Posterior vena cava (tissue), 2 donors: ENCODE data around the gene DBNL. TPM values are rescaled to one million over a fixed set of nuclear protein-coding genes. Genes with fewer than 3 reads are reported as not detected.

Source experiments
- DNase-seq: peaks from one replicate; pipeline ENCODE4 v3.0.0-alpha.2; 2020; ENCODE audit warnings: low spot score
- intact Hi-C, 2 donors: fragments of 100-400 bp; cut with DNase I; formaldehyde crosslinking; loops; one replicate each; pipeline versions ENCODE4 v1.14.1 to v1.14.2; 2022 to 2023
- total RNA-seq, 2 donors: library from RNA; stranded (reverse); fragmentation: NEBNext Ultra II Directional; extraction: Animal tissue kit (Norgen Biotek cat#: 25700); gene quantifications; one replicate each; pipeline ENCODE4 v1.2.1, GENCODE V29; 2021
- donor health status: DM: yes; HTN: yes; CAD: no.
- donor health status: DM: yes; HTN: yes; CAD: no.

The DBNL gene
- total RNA-seq, 2 donors from 2014 or later, result 82.8 to 91.0 TPM

DNA sequence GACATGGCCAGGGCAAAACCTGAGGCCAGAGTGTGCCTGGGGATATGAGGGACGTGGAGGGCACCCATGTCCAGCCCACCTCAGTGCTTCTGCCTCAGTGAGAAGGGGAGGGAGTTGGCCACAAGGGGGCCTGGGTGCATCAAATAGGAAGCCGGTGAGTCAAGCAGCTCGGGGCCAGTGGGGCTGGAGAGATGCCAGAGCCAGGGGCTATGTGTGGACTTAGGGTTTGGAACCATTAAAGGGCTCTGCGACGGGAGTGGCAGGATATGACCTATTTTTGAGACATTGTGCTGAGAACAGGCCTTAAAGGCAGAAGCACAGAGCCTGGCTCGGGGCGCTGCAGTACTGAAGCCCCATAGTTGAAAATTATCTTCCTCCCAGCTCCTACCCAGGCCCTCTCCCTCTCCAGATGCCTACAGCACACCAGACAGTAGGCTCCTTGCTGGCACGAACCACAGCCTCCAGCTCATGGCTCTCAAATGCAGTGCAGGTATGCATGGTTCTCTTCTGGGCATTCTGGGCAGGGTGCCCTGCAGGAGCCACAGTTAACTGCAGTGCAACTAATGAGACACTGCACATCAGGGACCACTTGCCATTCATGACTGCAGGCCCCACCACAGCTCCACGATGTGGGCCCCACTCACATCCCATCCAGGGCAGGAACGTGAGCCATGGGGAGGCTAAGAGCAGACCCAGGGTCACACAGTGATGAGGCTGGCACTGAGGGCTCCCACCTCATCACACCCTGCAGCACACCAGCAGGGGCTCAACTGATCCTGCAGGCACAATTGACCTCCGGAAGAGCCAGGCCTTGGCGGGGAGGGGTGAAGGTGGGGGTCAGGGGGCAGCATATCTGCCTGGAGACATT, 28.1 kb downstream of the DBNL start:
- intact Hi-C loops, result loop anchor here in 1 of 2 donors (5.0 kb wide), 1 partner anchor 130 kb away; the partner anchor contains the start of gene YKT6
- peak; percentile 96 for DNase-seq

DNA sequence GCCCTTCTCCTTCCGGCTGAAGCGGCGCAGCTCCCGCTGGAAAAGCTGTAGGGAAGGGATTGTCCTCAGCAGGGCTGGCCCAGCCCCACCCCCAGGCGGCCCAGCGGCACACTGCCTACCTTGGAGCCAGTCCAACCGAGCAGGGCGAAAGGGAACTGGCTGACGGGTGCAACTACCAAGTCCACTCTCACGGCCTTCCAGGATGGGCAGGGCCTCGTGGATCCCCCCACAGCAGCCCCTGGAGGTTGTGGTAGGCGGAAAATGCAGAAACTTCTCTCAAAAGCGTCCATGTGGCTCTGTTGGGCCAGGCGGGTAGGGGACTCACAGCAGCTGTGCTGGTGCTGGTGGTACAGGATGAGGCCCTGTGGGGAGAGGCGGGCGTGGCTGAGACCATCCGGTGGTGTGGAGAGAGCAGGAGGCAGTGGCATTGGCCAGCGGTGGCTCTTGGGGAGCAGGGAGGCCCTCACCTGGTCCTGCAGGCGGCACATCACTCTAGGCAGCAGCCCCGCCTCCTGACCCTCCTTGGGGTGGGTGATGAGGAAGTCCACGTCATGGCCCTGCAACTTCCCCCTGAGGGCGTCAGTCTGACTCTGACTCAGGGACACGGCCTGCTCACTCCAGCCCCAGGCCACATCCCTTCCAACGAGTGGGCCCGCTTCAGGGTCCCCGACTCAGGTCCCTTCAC, 29.3 kb downstream of the DBNL start:
- intact Hi-C loops, result loop anchor here in 1 of 2 donors (5.0 kb wide), 1 partner anchor 128 kb away; the partner anchor contains the start of gene YKT6
- peak; percentile 95 for DNase-seq

DNA sequence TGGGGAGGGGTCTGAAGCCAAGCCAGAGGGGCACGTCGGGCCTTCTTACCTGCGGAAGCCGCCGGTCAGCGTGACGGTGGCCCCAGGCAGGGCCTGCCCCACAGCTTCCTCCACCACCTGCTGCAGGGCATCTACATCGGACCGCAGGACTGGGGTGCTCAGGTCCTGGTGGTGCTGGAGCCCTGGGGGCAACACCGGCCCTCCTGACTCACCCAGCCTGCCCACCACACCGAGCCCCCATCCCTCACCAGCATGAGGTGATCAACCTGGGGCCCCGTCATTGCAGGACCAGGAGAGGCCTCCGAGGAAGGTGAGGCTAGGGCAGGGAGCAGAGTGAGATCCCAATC, 29.8 kb downstream of the DBNL start:
- intact Hi-C loops, result loop anchor here in 1 of 2 donors (5.0 kb wide), 1 partner anchor 128 kb away; the partner anchor contains the start of gene YKT6
- DNase-seq, result no peak

DNA sequence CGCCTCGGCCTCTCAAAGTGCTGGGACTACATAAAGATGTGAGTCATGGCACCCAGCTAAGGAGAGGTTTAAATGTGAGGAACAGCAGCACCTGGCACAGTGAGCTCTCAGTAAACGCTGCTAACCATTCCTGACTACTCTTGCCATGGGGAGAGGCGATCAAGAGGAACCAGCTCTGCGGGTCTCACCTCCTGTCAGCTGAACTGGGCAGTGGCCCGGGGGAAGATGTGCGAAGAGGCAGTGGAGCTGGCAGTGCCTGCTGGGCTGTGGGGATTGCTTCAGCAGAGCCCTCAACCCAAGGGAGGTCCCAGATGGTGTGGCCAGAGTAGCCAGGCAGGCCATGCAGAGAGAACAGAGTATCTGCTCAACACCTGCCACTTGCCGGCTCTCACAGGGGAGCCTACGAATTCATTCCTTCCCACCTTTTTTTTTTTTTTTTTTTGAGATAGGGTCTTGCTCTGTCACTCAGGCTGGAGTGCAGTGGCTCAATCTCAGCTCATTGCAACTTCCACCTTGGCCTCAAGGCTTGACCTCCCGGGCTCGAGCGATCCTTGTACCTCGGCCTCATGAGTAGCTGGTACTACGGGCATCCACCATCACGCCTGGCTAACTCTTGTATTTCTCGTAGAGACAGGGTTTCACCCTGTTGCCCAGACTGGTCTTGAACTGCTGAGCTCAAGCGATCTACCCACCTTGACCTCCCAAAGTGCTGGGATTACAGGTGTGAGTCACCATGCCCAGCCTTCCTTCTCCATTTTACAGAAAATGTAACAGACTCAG, 31.0 kb downstream of the DBNL start:
- intact Hi-C loops, result loop anchor here (5.0 kb wide), 2 partner anchors 37 to 117 kb away; no protein-coding TSS in a partner anchor
- peak; percentile 55 for DNase-seq

DNA sequence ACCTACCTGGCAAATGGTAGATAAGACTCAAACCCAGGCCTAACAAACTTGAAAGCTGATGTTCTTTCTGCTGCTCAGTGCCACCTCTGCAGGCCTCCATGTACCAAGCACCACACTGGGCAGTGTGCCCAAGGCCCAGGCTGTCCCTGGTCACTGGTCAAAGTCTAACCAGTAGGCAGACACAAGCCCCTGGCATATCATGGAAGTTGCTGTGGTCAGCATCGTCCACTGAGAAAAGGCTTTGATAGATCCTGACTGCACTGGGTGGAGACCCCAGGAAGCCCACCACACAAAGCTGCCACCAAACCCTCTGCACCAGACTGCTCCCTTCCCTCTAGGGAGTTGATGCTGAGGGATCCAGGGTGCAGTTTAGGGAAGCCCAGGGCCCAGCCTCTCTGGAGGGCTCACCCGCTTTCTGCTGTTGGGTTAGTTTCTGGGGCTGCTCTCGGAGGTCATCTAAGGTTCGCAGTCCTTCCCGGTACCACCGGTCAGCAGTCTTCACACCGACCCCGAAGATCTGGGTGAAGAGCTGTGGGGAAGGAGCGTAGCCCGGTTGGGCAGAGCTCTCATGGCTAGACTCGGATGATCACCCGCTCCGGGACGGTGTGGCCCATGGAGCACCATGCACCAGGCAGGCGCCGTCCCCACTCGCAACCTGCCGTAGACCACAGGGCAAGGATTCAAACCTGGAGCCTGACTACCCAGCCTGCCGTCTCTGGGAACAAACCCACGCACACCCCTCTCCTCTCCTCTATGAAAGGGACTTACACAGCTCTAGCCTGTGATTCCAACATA, 31.8 kb downstream of the DBNL start:
- intact Hi-C loops, result loop anchor here (5.0 kb wide), 2 partner anchors 36 to 116 kb away; no protein-coding TSS in a partner anchor
- peak; percentile 71 for DNase-seq

DNA sequence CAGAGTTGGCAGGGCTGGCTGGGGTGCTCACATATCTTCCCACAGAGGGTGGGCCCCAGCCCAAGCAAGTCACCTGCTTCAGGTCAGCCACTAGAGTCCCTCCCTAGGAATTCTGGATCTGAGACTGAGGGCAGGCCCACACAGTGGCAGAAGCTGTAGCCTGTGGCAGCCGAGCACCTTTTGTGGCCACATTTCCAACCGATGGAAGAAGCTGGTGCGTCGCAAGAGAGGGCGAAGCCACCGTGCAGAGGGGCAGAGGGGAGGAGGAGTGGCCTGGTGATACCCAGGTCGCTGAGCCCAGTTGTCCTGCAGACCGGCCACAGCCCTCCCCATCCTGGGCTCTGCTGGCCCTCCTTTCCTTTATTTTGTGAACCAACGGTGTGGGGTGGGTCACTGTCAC, 32.6 kb downstream of the DBNL start:
- intact Hi-C loops, result loop anchor here (5.0 kb wide), 2 partner anchors 35 to 115 kb away; no protein-coding TSS in a partner anchor
- DNase-seq, result peak; percentile 47

DNA sequence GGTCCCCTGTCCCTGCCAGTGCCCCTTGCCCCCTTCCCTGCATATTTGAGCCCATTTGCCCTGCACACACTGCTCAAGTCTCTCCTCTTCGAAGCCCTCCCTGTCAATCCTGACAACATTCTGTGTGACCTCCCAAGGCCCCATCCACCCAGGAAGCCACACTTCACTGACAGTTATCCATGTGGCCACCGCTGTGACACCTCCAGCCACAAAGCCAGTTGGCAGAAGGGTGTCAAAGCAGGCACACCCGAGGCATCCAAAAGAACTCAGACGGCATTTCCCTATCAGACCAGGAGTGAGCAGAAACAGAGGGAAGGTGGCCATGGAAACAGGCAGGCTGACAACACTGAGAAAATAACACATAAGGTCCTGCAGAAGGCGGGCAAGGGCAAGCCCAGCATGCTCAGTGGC, 33.2 kb downstream of the DBNL start:
- intact Hi-C loops, result loop anchor here (5.0 kb wide), 2 partner anchors 35 to 115 kb away; no protein-coding TSS in a partner anchor
- peak; percentile 61 for DNase-seq

DNA sequence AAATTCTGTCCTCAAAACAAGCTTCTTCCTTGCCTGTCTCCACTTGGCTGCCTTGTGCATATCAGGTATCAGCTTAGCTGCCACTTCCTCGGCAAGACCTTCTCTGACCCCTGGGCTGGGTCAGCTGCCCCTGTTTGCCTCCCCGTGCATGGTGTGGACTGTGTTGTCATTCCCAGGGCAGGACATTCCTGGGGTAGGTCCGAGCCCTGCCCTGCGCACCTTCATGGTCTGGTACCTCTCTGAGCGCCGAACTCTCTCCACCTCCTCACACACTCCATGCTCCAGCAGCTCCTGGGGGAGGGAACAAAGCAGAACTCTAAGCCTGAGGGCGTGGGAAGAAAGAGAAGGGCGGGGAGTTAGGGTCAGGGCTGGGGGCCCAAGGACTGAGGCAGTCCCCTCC, 34.0 kb downstream of the DBNL start:
- intact Hi-C loops, result loop anchor here (5.0 kb wide), 2 partner anchors 34 to 114 kb away; no protein-coding TSS in a partner anchor

DNA sequence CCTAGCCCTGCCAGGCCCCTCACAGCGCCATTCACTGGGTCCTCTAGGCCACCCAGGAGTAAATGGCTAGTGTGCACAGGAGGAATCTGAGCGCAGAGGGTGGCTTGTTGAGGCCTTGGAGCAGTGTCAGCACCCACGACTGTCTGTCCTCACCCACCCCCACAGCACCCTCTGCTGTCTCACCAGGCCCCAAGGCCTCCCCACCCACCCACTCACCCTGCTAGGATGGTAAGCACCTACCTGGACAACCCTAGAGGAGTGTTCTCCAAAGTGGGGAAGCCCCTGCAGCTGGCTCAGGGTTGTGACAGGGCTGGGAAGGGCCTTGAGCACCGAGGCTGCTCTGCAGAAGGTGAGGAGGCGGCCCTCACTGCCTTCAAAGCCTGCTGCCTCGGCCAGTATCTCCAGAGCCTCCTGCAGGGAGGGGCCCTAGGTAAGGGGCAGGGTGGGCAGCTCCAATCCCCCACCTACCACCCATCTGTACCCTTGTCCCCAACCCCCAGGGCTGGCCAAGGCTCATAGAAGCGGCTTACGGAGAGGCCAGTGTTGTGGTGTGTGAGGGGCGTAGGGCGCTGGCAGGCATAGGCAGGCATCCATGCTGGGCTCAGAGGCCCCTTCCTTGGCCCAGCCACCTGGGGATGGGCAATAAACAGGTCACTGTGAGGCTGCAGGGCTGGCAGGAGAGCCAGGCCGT, 35.0 kb downstream of the DBNL start:
- DNase-seq, result peak; percentile 77
- intact Hi-C loops, result loop anchor here (5.0 kb wide), 2 partner anchors 33 to 113 kb away; no protein-coding TSS in a partner anchor

More for the DNA sequence above, 34.0 kb downstream of the DBNL start:
- DNase-seq, result peak; percentile 41

DNA sequence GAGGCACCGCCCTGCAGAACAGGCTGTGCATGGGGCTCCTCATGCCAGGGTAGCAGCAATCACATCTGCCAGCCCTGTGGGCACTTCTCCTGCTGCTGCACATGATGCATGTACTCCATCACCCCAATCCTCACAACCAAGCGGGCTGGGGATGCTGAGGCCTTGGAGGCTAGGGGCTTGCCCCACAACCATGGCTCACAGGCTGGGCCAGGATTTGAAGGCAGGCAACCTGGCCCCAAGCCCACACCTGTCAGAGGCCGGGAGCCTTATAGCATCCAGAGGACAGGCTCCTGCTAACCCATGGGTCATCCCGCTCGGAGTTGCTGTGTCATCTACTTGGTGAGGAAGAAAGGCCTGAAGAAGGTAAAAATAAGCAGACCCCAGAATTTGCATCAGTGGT, 35.6 kb downstream of the DBNL start:
- intact Hi-C loops, result no loop called here
- peak; percentile 35 for DNase-seq

DNA sequence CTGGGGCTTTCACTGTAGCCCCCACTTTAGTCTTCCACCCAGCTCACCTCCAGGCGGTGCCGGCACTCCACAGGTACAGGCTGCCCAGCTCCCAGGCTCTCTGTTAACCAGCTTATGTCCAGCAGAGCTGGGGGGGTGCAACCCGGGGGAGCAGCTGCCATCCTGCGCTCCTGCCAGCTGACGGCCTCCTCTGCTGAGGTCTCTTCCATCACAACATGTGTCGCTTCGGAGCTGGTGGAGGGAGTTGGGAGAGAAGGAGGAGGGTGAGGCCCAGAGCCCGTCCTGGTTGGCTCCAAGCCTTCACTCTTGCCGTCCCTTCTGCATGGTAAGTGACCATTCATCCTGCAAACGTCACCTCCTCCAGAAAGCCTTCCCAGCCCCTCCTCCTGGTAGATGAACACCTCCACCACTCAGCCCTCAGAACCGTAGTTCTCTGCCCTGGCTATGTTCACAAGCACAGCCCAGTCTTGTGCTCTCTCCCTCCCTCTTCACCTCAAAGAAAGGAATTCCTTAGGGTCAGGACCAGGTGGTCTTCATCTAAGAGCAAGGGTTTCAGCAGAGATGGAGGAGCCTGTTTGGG, 36.3 kb downstream of the DBNL start:
- DNase-seq, result no peak
- intact Hi-C loops, result no loop called here

DNA sequence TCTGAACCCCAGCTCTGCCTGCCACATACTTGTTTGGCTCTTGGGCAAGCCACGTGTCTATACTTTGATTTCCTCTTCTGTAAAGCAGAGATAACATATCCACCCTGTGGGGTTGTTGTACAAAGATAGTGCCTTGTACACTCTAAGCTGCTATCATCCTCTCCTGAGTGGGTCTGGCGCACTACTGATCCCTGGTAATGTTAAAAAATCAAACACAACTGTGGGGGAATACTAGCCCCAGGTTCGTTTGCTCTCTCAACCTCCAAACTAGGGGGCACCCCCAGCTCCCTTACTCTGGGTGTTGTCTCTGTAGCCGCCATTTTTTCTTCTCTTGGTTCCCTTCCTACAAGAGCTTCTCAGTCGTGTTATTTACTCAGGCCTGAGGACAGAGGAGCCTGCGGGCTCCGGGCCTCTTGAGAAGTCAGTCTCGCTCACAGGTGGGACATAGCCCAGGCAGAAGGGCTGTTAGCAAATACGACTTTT, 36.8 kb downstream of the DBNL start:
- no peak for DNase-seq
- intact Hi-C loops, result no loop called here

DNA sequence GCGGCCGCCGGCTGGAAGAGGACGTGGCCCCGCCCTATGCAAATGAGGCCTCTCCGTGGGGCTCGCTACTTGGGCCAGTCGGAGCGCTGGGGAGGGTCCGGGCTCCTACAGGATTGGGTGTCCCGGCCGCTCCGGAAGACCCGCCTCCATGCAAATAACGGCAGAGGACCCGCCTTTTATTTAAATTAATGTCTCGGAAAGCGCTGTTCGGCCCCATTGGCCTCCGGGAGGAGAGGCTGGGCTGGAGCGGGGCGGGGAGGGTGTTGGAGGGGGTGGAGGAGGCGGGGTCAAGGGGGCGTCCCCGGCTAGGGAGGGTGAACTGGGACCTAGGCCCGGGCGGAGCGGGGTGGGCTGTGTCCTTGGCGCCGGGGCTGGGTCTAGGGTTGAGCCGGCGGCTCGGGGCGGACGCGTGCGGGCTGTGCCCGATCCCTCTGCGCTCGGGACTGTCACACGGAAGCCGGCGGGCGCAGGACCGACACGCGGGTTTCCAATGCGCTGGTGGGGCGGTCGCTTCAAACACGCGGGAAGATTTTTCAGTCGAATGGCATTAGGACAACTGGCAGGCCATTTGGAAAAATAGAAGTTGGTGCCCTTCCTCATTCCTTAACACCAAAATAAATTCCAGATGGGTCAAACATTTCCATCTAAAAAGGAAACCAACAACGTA, 38.2 kb downstream of the DBNL start:
- intact Hi-C loops, result no loop called here
- DNase-seq, result peak; percentile 100

DNA sequence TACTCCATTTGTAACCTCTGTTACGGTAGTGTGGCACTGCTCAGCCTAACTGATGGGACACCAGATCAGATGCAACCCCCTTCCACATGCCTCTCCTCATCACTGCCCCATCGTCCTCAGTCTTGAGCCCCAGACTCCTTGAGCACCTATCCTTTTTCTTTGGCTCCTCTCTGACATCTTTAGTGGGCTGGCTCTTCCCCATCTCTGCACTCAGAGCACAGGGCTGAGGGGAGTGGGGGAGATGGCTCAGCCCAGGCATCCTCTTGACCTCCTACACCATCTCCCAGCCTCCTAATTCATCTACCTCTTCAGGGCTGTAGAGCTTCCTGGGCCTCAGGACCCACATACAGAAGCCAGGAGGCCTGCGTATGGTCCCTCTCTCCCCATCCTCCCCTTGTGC, 39.3 kb downstream of the DBNL start:
- DNase-seq, result no peak

DNA sequence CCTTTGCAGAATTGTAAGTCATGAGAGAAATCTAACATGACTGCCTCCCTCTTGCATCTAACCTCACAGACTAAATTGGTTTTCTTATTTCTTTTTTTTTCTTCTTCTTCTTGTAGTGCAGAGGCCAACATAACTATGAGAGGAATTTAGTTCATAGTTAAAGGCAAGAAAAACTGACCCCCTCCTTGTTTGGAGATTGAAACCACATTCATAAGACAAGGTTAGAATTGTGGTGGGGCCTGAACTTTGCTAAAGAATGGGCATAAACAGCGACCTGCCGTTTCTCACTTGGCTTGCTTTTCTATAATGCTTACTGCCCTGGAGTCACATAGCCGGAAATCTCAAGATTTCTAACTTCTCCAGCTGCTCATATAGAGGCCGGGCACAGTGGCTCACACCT, 40.2 kb downstream of the DBNL start:
- intact Hi-C loops, result no loop called here
- no peak for DNase-seq

More for the DNA sequence above, 39.3 kb downstream of the DBNL start:
- intact Hi-C loops, result no loop called here

DNA sequence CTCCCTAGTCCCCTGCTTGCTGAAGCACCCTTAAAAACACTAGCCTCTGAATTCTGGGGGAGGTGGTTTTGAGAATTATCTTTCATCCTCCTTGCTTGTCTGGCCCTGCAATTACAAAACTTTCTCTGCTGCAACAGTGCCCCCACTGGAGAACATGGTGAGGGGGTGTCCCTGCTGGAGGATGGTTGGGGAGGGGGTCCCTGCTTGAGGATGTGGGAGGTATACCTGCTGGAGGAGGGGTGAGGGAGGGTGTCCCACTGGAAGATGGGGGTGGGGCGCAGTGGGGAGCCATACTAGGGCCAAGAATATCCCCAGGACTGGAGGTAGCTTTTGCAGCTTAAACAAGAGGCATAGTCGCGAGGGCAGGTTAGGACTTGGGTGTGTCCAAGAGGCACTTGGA, 41.0 kb downstream of the DBNL start:
- intact Hi-C loops, result no loop called here
- no peak for DNase-seq

DNA sequence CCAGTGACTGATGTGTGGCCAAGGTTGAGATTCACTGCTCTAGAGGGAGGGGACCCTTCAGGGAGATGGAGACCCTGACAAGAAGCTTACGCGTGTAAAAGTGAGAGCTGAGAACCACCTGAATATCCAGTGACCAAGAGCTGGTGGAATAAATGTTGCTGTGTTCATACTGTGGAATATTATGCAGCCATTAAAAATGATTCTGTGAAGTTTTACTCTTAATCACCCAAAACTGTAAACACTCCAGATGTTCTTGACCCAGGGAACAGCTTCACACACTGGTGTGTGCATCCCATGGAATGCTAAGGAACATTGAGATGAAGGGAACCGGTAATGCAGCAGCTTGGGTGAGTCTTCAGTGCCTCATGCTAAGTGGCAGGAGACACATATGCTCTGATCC, 42.1 kb downstream of the DBNL start:
- intact Hi-C loops, result no loop called here

More for the DNA sequence above, 42.1 kb downstream of the DBNL start:
- DNase-seq, result no peak
